ENCODE measurements around the gene ZFR2.

DNA sequence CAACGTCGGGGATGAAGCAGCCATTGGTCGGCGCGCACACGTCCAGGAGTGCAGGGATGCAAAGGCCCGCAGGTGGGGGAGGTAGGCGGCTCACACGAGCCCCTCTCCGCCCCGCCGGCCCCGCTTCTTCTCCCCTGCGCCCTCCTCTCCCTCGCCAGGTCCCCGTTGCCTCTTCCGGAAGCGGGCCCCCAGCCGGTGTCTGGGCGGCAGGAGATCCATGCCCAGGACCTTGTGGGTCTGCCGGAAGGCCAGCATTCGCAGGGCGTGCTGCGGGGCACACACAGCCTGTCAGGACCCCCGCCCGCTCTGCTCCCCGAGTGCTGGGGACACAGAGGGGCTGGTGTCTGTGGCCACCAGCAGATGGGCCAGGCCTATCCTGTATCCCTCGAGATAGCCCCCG is 63.0 kb downstream of the ZFR2 start:
- TF ChIP-seq RARB (CRISPR knock-in tag; IDR thresholded peaks at IDR 0.05) (no peak), PPARA (CRISPR knock-in tag; IDR thresholded peaks at IDR 0.05; ENCODE audit: borderline replicate concordance) (no peak), GLIS3 (CRISPR knock-in tag; IDR thresholded peaks at IDR 0.05) (no peak), BACH2 (CRISPR knock-in tag; IDR thresholded peaks at IDR 0.05; ENCODE audit: borderline replicate concordance) (no peak), SNAI2 (CRISPR knock-in tag; IDR thresholded peaks at IDR 0.05) (no peak), ARNTL (CRISPR knock-in tag; IDR thresholded peaks at IDR 0.05; ENCODE audit: borderline replicate concordance, low read depth) (no peak), ZNF8 (CRISPR knock-in tag; IDR thresholded peaks at IDR 0.05) (no peak), ZNF70 (CRISPR knock-in tag; IDR thresholded peaks at IDR 0.05) (no peak), ISL1 (CRISPR knock-in tag; IDR thresholded peaks at IDR 0.05) (no peak), TCF4 (CRISPR knock-in tag; IDR thresholded peaks at IDR 0.05; ENCODE audit: borderline replicate concordance) (no peak)
- TF ChIP-seq, protein P1, sequence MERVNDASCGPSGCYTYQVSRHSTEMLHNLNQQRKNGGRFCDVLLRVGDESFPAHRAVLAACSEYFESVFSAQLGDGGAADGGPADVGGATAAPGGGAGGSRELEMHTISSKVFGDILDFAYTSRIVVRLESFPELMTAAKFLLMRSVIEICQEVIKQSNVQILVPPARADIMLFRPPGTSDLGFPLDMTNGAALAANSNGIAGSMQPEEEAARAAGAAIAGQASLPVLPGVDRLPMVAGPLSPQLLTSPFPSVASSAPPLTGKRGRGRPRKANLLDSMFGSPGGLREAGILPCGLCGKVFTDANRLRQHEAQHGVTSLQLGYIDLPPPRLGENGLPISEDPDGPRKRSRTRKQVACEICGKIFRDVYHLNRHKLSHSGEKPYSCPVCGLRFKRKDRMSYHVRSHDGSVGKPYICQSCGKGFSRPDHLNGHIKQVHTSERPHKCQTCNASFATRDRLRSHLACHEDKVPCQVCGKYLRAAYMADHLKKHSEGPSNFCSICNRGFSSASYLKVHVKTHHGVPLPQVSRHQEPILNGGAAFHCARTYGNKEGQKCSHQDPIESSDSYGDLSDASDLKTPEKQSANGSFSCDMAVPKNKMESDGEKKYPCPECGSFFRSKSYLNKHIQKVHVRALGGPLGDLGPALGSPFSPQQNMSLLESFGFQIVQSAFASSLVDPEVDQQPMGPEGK (CRISPR knock-in tag; IDR thresholded peaks at IDR 0.05; ENCODE audit: borderline replicate concordance) = no peak
- TF ChIP-seq, protein P2, sequence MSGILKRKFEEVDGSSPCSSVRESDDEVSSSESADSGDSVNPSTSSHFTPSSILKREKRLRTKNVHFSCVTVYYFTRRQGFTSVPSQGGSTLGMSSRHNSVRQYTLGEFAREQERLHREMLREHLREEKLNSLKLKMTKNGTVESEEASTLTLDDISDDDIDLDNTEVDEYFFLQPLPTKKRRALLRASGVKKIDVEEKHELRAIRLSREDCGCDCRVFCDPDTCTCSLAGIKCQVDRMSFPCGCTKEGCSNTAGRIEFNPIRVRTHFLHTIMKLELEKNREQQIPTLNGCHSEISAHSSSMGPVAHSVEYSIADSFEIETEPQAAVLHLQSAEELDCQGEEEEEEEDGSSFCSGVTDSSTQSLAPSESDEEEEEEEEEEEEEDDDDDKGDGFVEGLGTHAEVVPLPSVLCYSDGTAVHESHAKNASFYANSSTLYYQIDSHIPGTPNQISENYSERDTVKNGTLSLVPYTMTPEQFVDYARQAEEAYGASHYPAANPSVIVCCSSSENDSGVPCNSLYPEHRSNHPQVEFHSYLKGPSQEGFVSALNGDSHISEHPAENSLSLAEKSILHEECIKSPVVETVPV (CRISPR knock-in tag; IDR thresholded peaks at IDR 0.05) = no peak
- TF ChIP-seq, protein P3, sequence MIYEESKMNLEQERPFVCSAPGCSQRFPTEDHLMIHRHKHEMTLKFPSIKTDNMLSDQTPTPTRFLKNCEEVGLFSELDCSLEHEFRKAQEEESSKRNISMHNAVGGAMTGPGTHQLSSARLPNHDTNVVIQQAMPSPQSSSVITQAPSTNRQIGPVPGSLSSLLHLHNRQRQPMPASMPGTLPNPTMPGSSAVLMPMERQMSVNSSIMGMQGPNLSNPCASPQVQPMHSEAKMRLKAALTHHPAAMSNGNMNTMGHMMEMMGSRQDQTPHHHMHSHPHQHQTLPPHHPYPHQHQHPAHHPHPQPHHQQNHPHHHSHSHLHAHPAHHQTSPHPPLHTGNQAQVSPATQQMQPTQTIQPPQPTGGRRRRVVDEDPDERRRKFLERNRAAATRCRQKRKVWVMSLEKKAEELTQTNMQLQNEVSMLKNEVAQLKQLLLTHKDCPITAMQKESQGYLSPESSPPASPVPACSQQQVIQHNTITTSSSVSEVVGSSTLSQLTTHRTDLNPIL (CRISPR knock-in tag; IDR thresholded peaks at IDR 0.05; ENCODE audit: low read depth) = no peak
- TF ChIP-seq, protein P4, sequence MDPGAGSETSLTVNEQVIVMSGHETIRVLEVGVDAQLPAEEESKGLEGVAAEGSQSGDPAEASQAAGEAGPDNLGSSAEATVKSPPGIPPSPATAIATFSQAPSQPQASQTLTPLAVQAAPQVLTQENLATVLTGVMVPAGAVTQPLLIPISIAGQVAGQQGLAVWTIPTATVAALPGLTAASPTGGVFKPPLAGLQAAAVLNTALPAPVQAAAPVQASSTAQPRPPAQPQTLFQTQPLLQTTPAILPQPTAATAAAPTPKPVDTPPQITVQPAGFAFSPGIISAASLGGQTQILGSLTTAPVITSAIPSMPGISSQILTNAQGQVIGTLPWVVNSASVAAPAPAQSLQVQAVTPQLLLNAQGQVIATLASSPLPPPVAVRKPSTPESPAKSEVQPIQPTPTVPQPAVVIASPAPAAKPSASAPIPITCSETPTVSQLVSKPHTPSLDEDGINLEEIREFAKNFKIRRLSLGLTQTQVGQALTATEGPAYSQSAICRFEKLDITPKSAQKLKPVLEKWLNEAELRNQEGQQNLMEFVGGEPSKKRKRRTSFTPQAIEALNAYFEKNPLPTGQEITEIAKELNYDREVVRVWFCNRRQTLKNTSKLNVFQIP (CRISPR knock-in tag; IDR thresholded peaks at IDR 0.05; ENCODE audit: borderline replicate concordance, low read depth) = no peak

All from SK-N-SH treated with all-trans-retinoic acid at 6 μM for 48 hours (cell line).